Stimulated activated CD4-positive, alpha-beta T cell treated with anti-CD3 and anti-CD28 coated beads, Interleukin-12 subunit alpha, Interleukin-12 subunit beta, amount 100 ng/mL, for 4 hours (primary cell): ENCODE measurements around the gene SPECC1.
"Not testable (repeated sequence)": the region's sequence is repeated elsewhere in the genome, so short reads cannot be mapped to it uniquely, and the experiment has no call there.

Experiments used
- DNase-seq: peaks from one replicate; pipeline ENCODE4 v3.0.0-alpha.2; 2020

The SPECC1 gene

GRCh38 chr17:20073055-20073979 is 64.2 kb downstream of the SPECC1 start:
- DNase-seq: peak; percentile 9

- DNase-seq: no peak
Observed at GRCh38 chr17:20074001-20074400, 64.8 kb downstream of the SPECC1 start.

GRCh38 chr17:20074489-20074888 is 65.3 kb downstream of the SPECC1 start:
- no peak for DNase-seq

DNA sequence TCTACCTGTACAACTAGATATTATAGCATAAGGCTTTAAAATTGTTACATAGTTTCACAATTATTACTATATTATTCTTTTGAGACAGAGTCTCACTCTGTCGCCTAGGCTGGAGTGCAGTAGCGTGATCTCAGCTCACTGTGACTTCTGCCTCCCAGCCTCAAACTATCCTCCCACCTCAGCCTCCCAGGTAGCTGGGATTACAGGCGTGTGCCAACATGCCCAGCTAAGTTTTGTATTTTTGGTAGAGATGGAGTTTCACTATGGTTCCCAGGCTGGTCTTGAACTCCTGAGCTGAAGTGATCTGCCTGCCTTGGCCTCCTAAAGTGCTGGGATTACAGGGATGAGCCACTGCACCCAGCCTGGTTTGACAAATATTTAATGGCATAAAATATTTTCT is 67.0 kb downstream of the SPECC1 start:
- DNase-seq: not testable (repeated sequence)

DNA sequence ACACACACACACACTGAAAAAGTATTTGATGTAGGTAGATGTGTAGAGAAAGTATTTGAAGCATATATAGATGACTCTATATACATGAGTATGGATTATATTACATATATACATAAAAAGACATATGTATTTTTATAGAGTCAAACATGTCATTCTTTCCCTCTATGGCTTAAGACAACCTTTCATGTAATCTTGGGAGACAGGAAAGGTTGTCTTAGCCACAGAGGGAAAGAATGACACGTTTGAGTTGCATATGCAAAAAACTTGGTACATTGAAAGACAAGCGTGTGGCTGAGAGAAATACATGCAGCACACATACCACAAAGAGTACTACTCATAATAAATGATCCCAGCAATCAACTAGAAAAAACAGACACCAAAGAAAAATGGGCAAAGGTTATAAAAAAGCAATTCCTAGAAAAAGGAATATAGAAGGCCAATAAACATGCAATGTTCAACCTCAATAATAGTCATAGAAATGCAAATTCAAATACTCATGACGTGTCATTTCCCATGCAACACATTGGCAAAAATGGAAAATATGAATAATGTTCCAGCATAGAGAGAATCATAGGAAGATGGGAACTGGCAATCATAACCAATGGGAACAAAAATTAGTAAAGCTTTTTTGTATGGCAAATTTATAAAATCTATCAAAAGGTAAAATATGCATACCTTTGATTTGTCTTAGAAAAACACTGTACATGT is 69.0 kb downstream of the SPECC1 start:
- DNase-seq: no peak

DNA sequence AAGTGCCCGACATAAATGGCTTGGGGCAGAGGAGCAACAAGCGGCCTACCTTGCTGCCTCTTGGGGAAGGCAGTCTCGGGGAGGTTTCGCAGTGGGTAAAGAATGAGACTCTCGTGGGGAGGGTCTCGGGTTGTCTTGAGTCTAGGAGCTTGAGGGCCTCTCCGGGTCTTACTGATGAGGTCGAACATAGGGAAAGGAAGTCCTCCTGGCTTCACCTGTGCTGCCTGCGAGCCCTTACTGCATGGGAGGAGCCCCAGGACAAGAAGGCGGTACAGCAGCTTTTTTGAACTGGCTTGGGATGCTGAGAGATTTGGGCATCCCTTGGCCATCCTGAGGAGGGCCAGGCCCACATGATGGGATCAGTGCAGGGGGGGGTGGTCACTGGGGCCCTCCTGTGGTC is 71.4 kb downstream of the SPECC1 start:
- no peak for DNase-seq

DNA sequence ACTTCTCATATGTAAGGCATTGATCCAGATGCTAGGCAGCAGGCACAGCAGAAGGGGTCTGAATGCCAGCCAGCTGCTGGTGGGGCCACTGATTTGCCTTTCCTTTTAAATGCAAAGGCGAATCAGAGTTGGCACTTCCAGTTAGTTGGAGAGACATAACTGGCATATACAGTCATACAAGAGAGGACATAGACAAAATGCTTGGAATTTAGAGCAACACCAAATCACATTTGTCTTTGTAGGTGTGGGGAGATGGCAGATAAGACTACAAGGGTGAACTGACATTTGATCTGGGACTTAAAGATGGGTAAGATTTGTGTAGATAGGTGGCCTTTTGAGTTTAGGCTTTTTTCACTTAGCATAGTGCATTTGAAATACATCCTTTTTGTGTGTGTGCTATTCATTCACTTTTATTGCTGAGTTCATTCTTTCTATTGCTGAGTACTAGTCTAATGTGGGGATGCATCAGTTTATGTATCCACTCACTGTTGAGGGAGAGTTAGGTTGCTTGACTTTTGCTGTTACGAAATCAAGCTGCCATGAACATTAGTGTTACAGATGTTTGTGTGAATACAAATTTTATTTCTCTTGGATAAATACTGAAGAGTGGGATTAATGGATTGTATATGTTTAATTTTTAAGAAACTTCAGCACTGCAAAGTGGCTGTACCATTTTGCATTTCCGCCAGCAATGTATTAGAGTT is 74.1 kb downstream of the SPECC1 start:
- DNase-seq: no peak

GRCh38 chr17:20084621-20085282 is 75.6 kb downstream of the SPECC1 start:
- no peak for DNase-seq

- no peak for DNase-seq
Observed at GRCh38 chr17:20085283-20085845, 76.2 kb downstream of the SPECC1 start.

DNA sequence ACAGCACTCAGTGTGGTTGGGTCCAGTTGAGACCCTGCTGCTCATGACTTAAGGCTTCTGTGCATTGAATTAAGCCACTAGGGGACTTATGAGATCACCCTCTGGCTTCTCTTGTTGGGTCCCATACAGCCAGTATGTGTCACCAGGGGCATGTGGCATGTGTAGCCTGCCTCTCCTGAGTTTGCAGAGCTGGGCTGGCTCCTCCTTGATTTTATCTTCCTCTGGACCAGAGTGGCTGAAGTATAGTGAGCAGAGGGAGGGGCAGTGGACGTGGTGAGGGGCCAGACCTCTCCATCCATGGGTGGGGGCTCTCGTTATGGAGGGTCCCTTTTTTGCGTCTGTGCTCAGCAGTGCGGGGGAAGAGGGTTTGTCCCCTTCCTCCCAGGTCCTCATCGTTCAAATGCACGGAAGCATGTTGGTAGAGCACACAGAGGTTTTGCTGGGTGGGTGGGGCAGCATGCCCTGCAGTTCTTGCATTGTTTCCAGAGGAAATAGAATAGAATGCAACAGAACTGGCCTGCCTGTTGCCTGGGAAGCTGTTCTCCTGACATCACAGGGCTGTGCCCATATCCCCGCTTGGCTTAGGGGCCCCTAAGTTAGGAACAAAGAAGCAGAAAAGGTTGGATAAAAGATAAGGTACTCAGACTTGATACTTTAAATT is 77.4 kb downstream of the SPECC1 start:
- no peak for DNase-seq

DNA sequence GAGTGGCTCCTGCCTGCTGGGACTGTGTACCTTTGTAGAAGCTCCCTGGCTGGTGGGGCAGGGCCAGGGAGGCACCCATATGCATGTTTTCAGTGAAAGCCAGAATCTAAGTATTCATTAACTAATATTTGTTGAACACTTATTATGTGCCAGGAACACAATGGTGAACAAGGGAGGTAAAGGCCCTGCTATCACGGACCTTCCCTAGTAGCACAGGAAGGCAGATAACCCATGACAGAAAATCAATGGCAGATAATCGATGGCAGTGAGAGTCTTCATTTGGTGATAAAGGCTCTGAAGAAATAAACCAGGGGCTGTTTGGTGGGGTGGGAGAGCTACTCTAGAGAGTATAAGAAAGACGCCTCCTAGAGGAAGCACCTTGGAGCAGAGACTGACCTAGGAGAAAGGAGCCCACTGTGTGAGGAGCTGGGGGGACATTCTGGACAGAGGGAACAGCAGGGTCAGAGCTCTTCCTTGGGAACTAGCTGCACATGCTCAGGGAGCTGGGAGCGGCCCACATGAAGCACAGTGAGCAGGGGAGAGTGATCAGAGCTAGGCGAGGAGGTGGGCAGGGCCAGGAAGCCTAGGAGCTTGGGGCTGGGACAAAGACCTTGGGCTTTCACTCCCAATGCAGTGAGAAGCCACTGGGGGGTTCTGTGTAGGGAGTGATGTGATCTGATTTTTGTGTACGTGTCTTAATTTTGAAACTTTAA is 78.5 kb downstream of the SPECC1 start:
- no peak for DNase-seq

DNA sequence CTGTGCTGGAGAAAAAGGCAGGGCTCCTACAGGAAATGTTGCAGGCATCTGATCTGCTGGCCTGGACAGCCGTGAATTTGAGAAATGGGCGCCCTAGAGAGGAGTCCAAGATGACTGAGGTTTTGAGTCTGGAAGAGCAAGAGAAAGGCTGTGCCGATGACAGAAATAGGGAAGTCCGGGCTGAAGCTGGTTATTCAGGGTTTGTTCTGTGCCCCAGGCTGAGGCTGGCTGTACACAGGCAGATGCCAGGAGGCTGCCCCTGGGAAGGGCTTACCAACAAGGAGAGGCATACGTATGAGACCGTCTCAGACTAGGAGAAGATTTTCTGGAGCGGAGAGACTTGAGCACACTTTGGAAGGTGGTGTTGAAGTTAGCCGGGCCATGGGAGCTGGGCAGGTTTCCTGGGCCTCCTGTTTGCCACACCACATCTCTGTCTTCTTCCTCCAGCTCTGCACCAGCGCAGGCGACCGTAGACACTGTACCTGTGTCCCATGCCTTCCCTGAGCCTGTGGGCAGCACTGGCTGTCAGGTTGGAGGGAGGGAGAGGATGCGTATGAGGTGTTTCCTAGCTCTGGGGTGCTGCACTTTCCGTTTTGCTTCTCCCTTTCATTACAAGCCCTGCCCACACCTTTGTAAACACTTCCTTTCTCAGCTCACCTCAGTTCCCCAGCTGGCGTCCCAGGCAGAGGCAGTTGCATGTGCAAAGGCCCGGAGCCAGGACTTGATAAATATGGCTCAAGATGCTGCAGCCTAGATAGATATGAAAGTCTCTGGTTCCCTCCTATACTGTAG is 80.8 kb downstream of the SPECC1 start:
- no peak for DNase-seq

GRCh38 chr17:20091174-20092029 is 82.2 kb downstream of the SPECC1 start:
- no peak for DNase-seq

- no peak for DNase-seq
Observed at GRCh38 chr17:20092261-20092867, 83.2 kb downstream of the SPECC1 start.

DNA sequence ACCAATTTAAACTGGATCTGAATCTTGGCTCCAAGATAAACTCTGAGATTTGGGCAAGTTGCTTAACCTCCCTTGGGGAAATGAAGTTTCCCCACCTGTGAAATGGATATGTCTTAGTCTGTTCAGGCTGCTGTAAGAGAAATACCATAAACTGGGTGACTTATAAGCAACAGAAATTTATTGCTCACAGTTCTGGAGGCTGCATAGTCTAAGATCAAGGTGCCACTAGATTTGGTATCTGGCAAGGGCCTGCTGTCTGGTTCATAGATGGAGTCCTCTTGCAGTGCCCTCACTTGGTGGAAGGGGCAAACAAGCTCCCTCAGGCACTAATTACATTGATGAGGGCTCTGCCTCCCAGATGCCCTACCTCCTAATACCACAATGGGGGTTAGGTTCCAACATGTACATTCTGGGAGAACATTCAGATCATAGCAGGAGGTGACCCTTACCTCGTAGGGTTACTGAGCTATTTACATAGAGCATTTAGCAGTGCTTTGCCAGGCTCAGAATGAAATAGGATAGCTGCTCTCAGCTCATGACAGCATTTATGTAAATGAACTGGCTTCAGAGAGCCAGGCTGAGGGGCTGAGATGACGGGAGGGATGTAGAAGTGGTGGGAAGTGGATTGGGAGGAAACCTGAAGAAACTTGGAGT is 83.9 kb downstream of the SPECC1 start:
- no peak for DNase-seq

GRCh38 chr17:20094777-20095176 is 85.6 kb downstream of the SPECC1 start:
- no peak for DNase-seq

- DNase-seq: no peak
Observed at GRCh38 chr17:20095336-20096080, 86.3 kb downstream of the SPECC1 start.

DNA sequence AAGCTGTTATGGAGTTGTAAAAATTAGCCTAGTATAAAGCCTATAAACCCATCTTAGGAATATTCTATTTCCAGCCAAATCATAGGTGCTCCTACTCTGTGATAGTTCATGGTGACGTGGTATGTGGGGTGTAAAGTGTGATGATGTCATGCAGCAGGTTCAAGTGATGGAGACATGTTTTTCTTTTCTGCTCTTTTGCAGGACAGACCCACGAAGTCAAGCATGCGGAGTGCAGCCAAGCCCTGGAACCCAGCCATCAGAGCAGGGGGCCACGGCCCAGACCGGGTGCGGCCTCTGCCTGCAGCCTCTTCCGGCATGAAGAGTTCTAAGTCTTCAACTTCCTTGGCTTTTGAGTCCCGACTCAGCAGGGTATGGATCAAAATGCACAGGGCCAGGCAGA is 87.3 kb downstream of the SPECC1 start:
- DNase-seq: no peak
